Aorta (tissue), 5 donors: ENCODE measurements around the gene TLR1. TPM values are rescaled to one million over a fixed set of nuclear protein-coding genes. Genes with fewer than 3 reads are reported as not detected.
A peak's percentile ranks its signal among the peaks of the same experiment; 100 is the strongest.
"Not testable (repeated sequence)": the region's sequence is repeated elsewhere in the genome, so short reads cannot be mapped to it uniquely, and the experiment has no call there.

Source experiments
- ATAC-seq: fragments of 200-7000 bp; cut with Tn5 transposase; one replicate; pipeline ENCODE4 v1.9.1; 2022; ENCODE audit warnings: moderate library complexity; ENCODE audit not compliant: low FRiP score
- DNase-seq, 2 donors: peaks; one replicate each; pipeline ENCODE4 v3.0.0-alpha.2; 2020
- H3K27ac ChIP-seq, 2 donors: one replicate each; pipeline ENCODE4 v1.5.1; 2013; ENCODE audit warnings: low read length in 2 of 2, mild to moderate bottlenecking in 2 of 2, moderate library complexity in 2 of 2, control low read depth in 1 of 2, inconsistent platforms in 1 of 2, low read depth in 1 of 2
- H3K27me3 ChIP-seq, 2 donors: one replicate each; pipeline ENCODE4 v1.6.1; 2013; ENCODE audit warnings: control low read depth in 1 of 2, low read length in 1 of 2, mild to moderate bottlenecking in 1 of 2, moderate library complexity in 1 of 2; ENCODE audit not compliant: insufficient read depth in 2 of 2, control insufficient read depth in 1 of 2
- H3K36me3 ChIP-seq, 2 donors: one replicate each; pipeline ENCODE4 v1.6.1; 2013; ENCODE audit warnings: control low read depth in 1 of 2, low read length in 1 of 2, mild to moderate bottlenecking in 1 of 2; ENCODE audit not compliant: insufficient read depth in 2 of 2, control insufficient read depth in 1 of 2
- H3K4me1 ChIP-seq, 2 donors: one replicate each; pipeline ENCODE4 v1.6.1; 2013; ENCODE audit warnings: low read length in 2 of 2, control low read depth in 1 of 2, mild to moderate bottlenecking in 1 of 2, moderate library complexity in 1 of 2; ENCODE audit not compliant: insufficient read depth in 2 of 2, control insufficient read depth in 1 of 2
- H3K4me3 ChIP-seq, 2 donors: one replicate each; pipeline ENCODE4 v1.5.1; 2013; ENCODE audit warnings: low read length in 2 of 2, control low read depth in 1 of 2, mild to moderate bottlenecking in 1 of 2
- H3K9me3 ChIP-seq: one replicate; pipeline ENCODE4 v1.6.1; 2013; ENCODE audit warnings: mild to moderate bottlenecking, low read length; ENCODE audit not compliant: control insufficient read depth
- WGBS, 2 donors: extraction: QIAGEN DNeasy Blood & Tissue Kit; methylation state at CpG; one replicate each; pipeline ENCODE4 v1.1.7; 2013; 5-methylcytosine and 5-hydroxymethylcytosine counted together
- intact Hi-C, 2 donors: fragments of 100-400 bp; cut with DNase I; formaldehyde crosslinking; loops; one replicate each; pipeline versions ENCODE4 v1.14.2 to v1.15.0; 2022
- polyA plus RNA-seq, 2 donors: library from polyadenylated mRNA; stranded (reverse); fragments of 200-250 nt; gene quantifications; one replicate each; pipeline ENCODE4 v1.2.3, GENCODE V29; 2013
- total RNA-seq, 2 donors: library from RNA; stranded (reverse); fragmentation: NEBNext Ultra II Directional; extraction: Animal tissue kit (Norgen Biotek cat#: 25700); gene quantifications; one replicate each; pipeline ENCODE4 v1.2.1, GENCODE V29; 2021
- donor health status: healthy with polysubstance abuse.
- donor health status: Bipolar disorder and iron deficiency.
- donor health status: DM: no; HTN: no; CAD: no.
- donor health status: DM: no; HTN: no; CAD: no.
- donor health status: DM: yes; HTN: yes; CAD: no.

The TLR1 gene
- total and polyA plus RNA-seq, 4 donors: 1.1 to 29.7 (median 11.3) TPM

DNA sequence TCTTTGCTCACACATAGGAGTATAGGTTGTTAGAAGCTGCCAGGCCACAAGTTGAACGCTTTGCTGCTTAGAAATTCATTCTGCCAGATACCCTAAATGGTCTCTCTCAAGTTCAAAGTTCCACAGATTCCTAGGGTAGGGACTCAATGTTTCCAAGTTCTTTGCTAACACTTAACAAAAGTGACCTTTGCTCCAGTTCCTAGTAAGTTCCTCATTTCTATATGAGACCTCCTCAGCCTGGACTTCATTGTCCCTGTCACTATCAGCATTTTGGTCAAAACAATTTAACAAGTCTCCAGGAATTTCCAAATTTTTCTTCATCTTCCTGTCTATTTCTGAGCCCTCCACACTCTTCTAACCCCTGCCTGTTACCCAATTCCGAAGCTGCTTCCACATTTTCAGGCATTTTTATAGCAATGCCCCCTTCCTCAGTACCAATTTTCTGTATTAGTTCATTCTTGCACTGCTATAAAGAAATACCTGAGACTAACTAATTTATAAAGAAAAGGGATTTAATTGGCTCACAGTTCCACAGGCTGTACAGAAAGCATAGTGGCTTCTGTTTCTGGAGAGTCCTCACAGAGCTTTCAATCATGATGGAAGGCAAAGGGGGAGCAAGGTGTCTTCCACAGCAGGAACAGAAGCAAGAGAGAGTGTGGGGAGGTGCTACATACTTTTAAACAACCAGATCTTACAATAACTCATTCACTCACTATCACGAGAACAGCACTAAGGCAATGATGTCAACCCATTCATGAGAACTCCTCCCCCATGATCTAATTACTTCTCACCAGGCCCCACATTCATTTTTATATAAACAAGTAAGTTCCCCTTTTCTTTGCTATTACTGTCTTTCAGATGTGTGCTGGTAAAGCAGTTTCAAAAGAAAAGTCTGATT lies 11.5 kb upstream of the TLR1 start:
- DNase-seq: no peak
- 70 to 75% methylated on average over 3 of the region's 3 CpGs for WGBS, 2 donors
- ATAC-seq: no peak
- no peaks in the 10 kb centered on the region for H3K27me3 ChIP-seq
- no peaks in the 10 kb centered on the region for H3K36me3 ChIP-seq
- no peak overlapping the region for H3K27ac ChIP-seq
- intact Hi-C loops: no loop called here
- no peaks in the 10 kb centered on the region for H3K4me1 ChIP-seq
- H3K9me3 ChIP-seq: peaks cover 3% of the 10 kb centered on the region
- no peak overlapping the region for H3K4me3 ChIP-seq

DNA sequence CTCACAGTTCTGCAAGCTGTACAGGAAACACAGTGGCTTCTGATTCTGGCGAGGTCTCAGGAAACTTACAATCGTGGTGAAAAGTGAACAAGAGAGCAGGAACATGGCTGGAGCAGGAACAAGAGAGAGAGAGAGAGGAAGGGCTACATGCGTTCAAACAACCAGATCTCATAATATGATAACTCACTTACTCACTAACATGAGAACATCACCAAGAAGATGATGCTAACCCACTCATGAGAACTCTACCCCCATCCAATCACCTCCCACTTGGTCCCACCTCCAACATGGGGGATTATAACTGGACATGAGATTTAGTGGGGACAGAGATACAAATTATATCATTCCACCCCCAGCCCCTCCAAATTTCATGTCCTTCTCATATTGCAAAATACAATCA lies 9.8 kb upstream of the TLR1 start:
- DNase-seq (no peak), ATAC-seq (no peak)
- intact Hi-C loops: no loop called here
- H3K27ac ChIP-seq: no peak overlapping the region
- no peak overlapping the region for H3K4me3 ChIP-seq
- H3K27me3 ChIP-seq: no peaks in the 10 kb centered on the region
- no peaks in the 10 kb centered on the region for H3K4me1 ChIP-seq
- peaks cover 3% of the 10 kb centered on the region for H3K9me3 ChIP-seq
- 83 to 86% methylated on average over 3 of the region's 3 CpGs for WGBS, 2 donors
- no peaks in the 10 kb centered on the region for H3K36me3 ChIP-seq

- DNase-seq: no peak
- Histone ChIP-seq H3K27me3 (no peaks in the 10 kb centered on the region), H3K9me3 (peaks cover 3% of the 10 kb centered on the region), H3K27ac (no peak overlapping the region), H3K36me3 (no peaks in the 10 kb centered on the region), H3K4me1 (no peaks in the 10 kb centered on the region), H3K4me3 (no peak overlapping the region)
- ATAC-seq: no peak
- intact Hi-C loops: no loop called here
- 84 to 87% methylated on average over 6 of the region's 6 CpGs for WGBS, 2 donors
Observed at GRCh38 chr4:38811297-38811696, 6.7 kb upstream of the TLR1 start.

DNA sequence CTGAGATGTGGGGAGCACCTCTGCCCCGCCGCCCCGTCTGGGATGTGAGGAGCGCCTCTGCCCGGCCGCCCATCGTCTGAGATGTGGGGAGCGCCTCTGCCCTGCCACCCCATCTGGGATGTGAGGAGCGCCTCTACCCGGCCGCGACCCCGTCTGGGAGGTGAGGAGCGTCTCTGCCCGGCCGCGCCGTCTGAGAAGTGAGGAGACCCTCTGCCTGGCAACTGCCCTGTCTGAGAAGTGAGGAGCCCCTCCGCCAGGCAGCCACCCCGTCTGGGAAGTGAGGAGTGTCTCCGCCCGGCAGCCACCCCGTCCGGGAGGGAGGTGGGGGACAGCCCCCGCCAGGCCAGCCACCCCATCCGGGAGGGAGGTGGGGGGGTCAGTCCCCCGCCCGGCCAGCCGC lies 2.9 kb upstream of the TLR1 start:
- H3K4me1 ChIP-seq, H3K27ac ChIP-seq, DNase-seq, H3K36me3 ChIP-seq, H3K9me3 ChIP-seq, H3K4me3 ChIP-seq, ATAC-seq, H3K27me3 ChIP-seq, intact Hi-C loops: not testable (repeated sequence)
- whole genome bisulfite sequencing, 2 donors: 67 to 95% methylated on average over 3 to 29 of the region's 29 CpGs

DNA sequence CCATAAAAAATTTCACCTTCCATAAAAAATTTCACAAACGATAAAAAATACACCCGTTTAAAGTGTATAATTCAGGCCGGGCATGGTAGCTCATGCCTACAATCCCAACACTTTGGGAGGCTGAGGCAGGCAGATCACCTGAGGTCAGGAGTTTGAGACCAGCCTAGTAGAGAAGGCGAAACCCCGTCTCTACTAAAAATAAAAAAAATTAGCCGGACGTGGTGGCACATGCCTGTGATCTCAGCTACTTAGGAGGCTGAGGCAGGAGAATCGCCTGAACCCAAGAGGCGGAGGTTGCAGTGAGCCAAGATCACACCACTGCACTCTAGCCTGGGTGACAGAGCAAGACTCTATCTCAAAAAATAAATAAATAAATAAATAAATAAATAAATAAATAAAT lies 1.7 kb upstream of the TLR1 start:
- intact Hi-C loops, H3K27me3 ChIP-seq, H3K4me3 ChIP-seq, H3K36me3 ChIP-seq, H3K9me3 ChIP-seq, H3K27ac ChIP-seq, H3K4me1 ChIP-seq, DNase-seq, ATAC-seq: not testable (repeated sequence)
- 87 to 94% methylated on average over 9 of the region's 9 CpGs for WGBS, 2 donors

GRCh38 chr4:38805530-38806145 lies 1.0 kb upstream of the TLR1 start:
- H3K4me3 ChIP-seq: peak overlapping the region in 1 of 2 donors; percentile 72
- H3K27me3 ChIP-seq: no peaks in the 10 kb centered on the region
- peak; percentile 57 for ATAC-seq
- peaks cover 0 to 2% of the 10 kb centered on the region in 2 donors for H3K36me3 ChIP-seq
- WGBS, 2 donors: 28 to 40% methylated on average over 5 of the region's 5 CpGs
- peak overlapping the region in 1 of 2 donors; percentile 17 for H3K27ac ChIP-seq
- DNase-seq: peak in 1 of 2 donors; percentile 69
- H3K4me1 ChIP-seq: peaks cover 1 to 3% of the 10 kb centered on the region in 2 donors
- intact Hi-C loops: no loop called here
- peaks cover 2% of the 10 kb centered on the region for H3K9me3 ChIP-seq

DNA sequence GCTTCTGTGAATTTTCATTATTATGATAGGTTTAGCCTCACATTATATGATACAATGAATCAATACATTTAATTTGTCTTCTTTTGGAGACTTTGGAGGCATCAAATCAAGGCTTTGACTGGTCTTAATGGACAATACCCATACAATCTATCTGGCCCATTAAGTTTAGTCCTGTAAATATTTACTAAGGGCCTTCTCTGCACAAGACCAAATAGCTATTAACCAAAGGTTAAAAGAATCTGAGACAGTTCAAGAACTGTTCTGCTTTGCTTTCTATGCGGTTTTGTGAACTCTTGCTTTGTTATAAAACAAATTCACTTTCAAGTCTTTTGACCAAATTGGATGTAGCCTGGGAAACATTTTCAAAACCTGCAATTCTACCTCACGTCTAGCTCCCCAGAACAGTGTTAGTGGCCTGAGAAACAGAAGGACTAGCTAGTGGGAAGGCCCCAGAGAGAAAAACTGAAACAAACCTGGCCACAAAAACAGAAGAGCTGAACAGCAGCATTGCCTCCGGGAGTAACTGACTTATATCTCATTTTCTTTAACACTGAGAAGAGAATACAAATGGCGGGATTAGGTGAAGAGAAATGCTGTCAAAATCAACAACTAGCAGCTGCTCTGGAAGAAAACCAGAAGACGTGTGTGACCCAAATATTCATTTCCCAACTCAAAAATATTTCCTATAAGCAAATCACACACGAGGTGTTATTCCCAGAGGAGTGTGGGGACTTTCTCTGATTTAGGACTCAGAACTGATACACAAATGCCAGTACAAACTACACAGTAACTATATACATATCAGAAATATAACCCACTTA lies 548 bp downstream of the TLR1 start:
- H3K36me3 ChIP-seq: peaks cover 0 to 6% of the 10 kb centered on the region in 2 donors
- H3K9me3 ChIP-seq: peaks cover 5% of the 10 kb centered on the region
- peaks cover 1 to 3% of the 10 kb centered on the region in 2 donors for H3K4me1 ChIP-seq
- H3K27me3 ChIP-seq: no peaks in the 10 kb centered on the region
- intact Hi-C loops: no loop called here
- 17 to 19% methylated on average over 6 of the region's 6 CpGs for WGBS, 2 donors
- H3K27ac ChIP-seq: peak overlapping the region in 1 of 2 donors; percentile 33
- no peak for ATAC-seq
- peak overlapping the region in 1 of 2 donors; percentile 72 for H3K4me3 ChIP-seq
- no peak for DNase-seq

DNA sequence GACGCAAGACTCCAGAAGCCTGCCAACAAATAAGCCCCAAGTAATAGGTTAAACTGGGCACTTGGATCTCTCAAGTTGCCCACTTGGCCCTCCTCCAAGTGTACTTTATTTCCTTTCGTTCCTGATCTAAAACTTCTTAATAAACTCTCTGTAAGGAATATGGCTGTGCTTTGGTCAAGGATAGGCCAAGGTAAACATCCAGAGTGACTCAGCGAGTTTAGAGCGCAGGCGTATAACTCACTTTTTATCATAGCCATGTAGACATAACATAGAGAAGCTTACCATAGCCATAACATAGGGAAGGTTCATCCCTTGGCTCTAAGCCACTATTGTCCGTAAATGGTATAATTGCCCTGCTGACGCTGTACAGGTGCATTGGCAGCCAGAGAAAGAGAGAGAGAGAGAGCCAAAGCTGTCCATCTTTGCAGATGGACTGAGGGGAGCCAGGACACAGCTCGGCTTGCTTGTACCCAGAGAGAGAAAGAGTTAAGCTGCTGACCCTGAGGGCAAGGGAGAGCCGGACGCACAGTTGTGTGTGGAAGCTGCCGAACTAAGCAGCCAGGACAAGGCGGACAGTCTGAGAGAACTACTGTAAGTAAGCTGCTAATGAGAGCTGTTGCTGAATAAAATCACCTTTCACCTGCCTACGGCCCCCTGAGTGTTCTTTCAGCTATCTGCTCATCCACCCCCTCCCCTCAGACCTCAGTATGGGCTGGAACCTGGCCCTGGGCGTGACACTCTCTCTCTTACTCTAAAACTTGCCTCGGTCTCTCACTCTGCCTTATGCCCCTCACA lies 1.8 kb downstream of the TLR1 start:
- H3K27me3 ChIP-seq: no peaks in the 10 kb centered on the region
- no peak overlapping the region for H3K27ac ChIP-seq
- H3K36me3 ChIP-seq: peaks cover 0 to 6% of the 10 kb centered on the region in 2 donors
- DNase-seq (no peak), ATAC-seq (no peak)
- WGBS, 2 donors: 85 to 92% methylated on average over 15 of the region's 15 CpGs
- intact Hi-C loops: no loop called here
- peaks cover 1 to 3% of the 10 kb centered on the region in 2 donors for H3K4me1 ChIP-seq
- H3K9me3 ChIP-seq: peaks cover 5% of the 10 kb centered on the region
- H3K4me3 ChIP-seq: no peak overlapping the region
